ENCODE measurements around the gene NDRG3.
"Not testable (repeated sequence)": the region's sequence is repeated elsewhere in the genome, so short reads cannot be mapped to it uniquely, and the experiment has no call there.

The NDRG3 gene

GRCh38 chr20:36655004-36655403 lies 90.9 kb downstream of the NDRG3 start:
- intact Hi-C loops (cut with DNase I) = no loop called here
- no peak for DNase-seq

GRCh38 chr20:36654506-36654905 lies 91.4 kb downstream of the NDRG3 start:
- no peak for DNase-seq
- intact Hi-C loops (cut with DNase I) = no loop called here

DNA sequence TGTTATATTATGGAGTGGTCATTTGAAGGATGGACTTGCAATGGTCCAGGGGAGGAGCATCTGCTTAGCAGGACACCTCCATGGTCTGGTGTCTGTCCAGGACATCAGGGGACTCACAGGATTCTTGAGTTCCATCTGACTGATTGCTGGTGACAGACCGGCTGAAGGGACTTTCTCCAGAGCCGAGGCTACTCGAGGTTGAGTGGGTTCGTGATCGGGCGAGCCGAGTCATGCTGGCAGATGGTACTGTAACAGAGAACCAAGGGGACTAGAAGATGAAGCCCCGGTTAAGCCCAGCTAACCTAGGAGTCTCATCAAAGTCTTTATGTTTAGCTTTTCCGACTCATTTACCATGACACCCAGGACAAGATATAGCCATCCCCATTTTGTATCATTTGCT lies 92.4 kb downstream of the NDRG3 start:
- no peak for DNase-seq
- intact Hi-C loops (cut with DNase I) = no loop called here

GRCh38 chr20:36647196-36648121 lies 98.4 kb downstream of the NDRG3 start:
- no peak for DNase-seq
- intact Hi-C loops (cut with DNase I) = no loop called here

- no peak for DNase-seq
- intact Hi-C loops (cut with DNase I) = no loop called here
These were observed 99.2 kb downstream of the NDRG3 start for GRCh38 chr20:36646678-36647077.

- intact Hi-C loops (cut with DNase I) = no loop called here
- no peak for DNase-seq
These were observed 99.9 kb downstream of the NDRG3 start, which contains the start of gene SLA2 for GRCh38 chr20:36645998-36646397. TSS of gene SLA2 (minus strand) at chr20:36646196. CDS start at chr20:36641335, 4,861 bp downstream.

GRCh38 chr20:36645353-36645752 lies 100.5 kb downstream of the NDRG3 start:
- DNase-seq = no peak
- intact Hi-C loops (cut with DNase I) = no loop called here

DNA sequence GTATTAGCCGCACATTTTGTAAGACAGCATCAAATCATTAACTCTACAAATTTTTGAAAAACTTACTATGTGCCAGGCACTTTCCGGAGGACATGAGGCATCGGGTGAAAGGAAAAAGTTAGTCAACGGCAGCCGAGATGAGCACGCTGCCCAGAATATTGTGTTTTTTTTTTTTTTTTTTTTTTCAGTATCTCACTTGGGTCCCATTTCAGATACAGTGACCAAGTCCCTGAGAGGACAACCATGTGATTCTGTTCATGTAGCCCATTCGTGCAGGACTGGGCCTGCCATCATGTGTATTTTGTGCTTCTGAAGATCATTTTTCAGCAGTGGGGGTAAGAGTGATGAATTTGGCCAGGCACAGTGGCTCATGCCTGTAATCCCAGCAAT lies 101.2 kb downstream of the NDRG3 start:
- no peak for DNase-seq
- intact Hi-C loops (cut with DNase I) = no loop called here

DNA sequence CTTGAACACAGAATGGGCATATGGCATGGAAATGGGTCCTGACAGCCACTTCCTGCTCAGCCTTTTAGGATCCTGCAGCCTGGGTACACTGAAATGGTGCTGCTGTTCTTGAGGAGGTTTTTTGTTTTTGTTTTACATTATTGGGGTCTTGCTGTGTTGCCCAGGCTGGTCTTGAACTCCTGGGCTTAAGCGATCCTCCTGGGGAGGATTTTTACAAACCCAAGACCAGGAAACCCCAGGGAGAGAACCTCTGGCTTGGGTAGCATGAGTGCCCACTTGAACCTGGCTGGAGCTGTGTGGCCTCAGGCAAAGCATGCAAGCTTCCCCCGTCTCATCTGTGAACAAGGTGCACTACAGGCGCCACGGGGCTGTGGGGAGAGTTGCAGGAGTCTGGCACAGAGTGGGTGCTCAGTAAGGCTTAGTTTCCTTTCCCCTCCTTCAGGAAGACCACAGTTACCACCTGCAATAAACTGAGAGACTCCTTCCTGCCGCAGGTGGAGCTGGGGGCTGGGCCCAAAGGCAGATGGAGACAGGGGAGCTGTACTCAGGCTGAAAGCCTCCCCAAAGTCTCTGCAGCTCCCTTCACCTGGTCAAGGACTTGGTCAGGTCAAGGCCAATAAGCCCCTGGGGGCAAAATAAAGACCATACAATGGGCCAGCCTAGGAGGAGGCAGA lies 101.7 kb downstream of the NDRG3 start:
- intact Hi-C loops (cut with DNase I) = no loop called here

GRCh38 chr20:36642136-36642535 lies 103.8 kb downstream of the NDRG3 start:
- intact Hi-C loops (cut with DNase I) = no loop called here
- DNase-seq = no peak

More for the DNA sequence above, 101.7 kb downstream of the NDRG3 start:
- no peak for DNase-seq

- intact Hi-C loops (cut with DNase I) = no loop called here
These were observed 104.4 kb downstream of the NDRG3 start for GRCh38 chr20:36641506-36641843.

GRCh38 chr20:36638876-36639400 lies 107.0 kb downstream of the NDRG3 start:
- intact Hi-C loops (cut with DNase I); DNase-seq: not testable (repeated sequence)

More at GRCh38 chr20:36641506-36641843, 104.4 kb downstream of the NDRG3 start:
- DNase-seq = no peak

- no peak for DNase-seq
- intact Hi-C loops (cut with DNase I) = no loop called here
These were observed 111.5 kb downstream of the NDRG3 start for GRCh38 chr20:36634342-36634741.

GRCh38 chr20:36633285-36633772 lies 112.6 kb downstream of the NDRG3 start:
- DNase-seq = no peak
- intact Hi-C loops (cut with DNase I) = no loop called here

GRCh38 chr20:36632487-36633284 lies 113.2 kb downstream of the NDRG3 start:
- intact Hi-C loops (cut with DNase I) = no loop called here

DNA sequence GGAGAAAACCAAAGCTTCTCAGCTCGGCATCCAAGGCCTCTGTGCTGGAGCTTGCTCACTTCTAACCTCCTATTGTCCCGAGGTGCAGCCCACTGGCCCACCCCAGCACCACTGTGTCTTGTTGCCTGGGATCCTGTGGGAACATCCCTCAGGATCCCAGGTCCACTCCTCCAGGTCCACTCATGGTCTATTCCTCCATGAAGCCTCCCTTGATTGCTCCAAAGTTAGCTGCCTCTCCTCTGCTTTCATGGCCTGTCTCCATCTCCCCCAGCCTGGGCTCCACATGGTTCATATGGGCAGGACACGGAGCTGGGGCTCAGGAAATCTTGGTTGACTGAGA lies 113.8 kb downstream of the NDRG3 start:
- no peak for DNase-seq

More at GRCh38 chr20:36632487-36633284, 113.2 kb downstream of the NDRG3 start:
- no peak for DNase-seq

GRCh38 chr20:36631646-36632045 lies 114.2 kb downstream of the NDRG3 start:
- intact Hi-C loops (cut with DNase I) = no loop called here
- DNase-seq = no peak

More for the DNA sequence above, 113.8 kb downstream of the NDRG3 start:
- intact Hi-C loops (cut with DNase I) = no loop called here

DNA sequence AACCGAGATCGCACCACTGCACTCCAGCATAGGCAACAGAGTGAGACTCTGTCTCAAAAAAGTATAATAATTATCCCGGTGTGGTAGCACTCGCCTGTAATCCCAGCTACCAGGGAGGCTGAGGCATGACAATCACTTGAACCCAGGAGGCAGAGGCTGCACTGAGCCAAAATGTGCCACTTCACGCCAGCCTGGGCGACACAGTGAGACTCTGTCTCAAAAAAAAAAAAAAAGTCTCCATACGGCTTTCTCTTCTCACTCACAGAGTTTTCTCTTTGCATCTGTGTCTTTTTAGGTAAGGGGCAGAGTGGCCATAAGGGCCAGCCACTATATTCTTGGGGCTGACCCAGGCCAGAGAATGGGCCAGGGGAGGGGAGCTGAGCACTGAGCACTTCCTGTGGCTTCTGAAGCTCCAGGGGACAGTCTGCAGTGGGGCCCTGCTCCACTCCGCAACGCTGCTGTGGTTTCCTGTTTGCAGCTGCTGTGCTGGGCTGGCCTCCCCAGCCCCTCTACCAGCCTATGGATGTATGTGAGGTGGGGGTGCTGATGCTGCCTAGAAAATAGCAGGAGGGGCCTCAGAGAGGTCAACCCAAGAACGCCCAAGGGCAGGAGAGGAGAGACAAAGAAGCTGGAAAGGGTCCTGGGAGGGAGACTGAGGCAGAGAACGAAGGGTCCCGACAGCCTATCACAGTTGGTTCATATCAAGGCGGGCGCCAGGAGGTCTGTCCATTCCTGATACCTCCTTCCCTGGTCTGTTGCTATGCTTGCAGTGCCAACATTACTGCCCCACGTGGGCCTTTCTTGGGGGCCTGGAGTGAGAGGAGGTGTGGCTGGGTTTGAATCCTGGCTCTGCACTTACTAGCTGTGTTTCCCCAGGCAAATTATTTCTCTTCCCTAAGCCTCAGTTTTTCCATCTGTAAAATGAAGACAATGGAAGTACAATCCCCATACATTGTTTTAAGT lies 115.9 kb downstream of the NDRG3 start:
- no peak for DNase-seq
- intact Hi-C loops (cut with DNase I) = no loop called here

All from head of caudate nucleus (tissue), 42 donors.